GM21360 (cell line): ENCODE measurements around the gene IGFN1.

Experiments used
- ATAC-seq: cut with Tn5 transposase; IDR thresholded peaks from one replicate; pipeline ENCODE4 v1.9.1; 2021; ENCODE audit warnings: mild to moderate bottlenecking, moderate library complexity; ENCODE audit not compliant: unreplicated experiment

Gene IGFN1

GRCh38 chr1:201261771-201262547, 71.3 kb downstream of the IGFN1 start:
- no peak for ATAC-seq

GRCh38 chr1:201262963-201263608, 72.5 kb downstream of the IGFN1 start:
- ATAC-seq, result no peak

- ATAC-seq, result no peak
Observed at GRCh38 chr1:201264072-201264471, 73.4 kb downstream of the IGFN1 start.

GRCh38 chr1:201264554-201264953, 73.9 kb downstream of the IGFN1 start:
- ATAC-seq, result no peak

GRCh38 chr1:201265756-201266155, 75.1 kb downstream of the IGFN1 start:
- no peak for ATAC-seq

- no peak for ATAC-seq
Observed at GRCh38 chr1:201266276-201266675, 75.7 kb downstream of the IGFN1 start.

GRCh38 chr1:201266774-201267173, 76.2 kb downstream of the IGFN1 start:
- no peak for ATAC-seq

GRCh38 chr1:201267481-201268229, 77.0 kb downstream of the IGFN1 start:
- ATAC-seq, result no peak

- ATAC-seq, result no peak
Observed at GRCh38 chr1:201268604-201269151, 78.1 kb downstream of the IGFN1 start.

GRCh38 chr1:201269281-201269680, 78.7 kb downstream of the IGFN1 start:
- ATAC-seq, result no peak

GRCh38 chr1:201269900-201270410, 79.3 kb downstream of the IGFN1 start:
- no peak for ATAC-seq

- ATAC-seq, result no peak
Observed at GRCh38 chr1:201270616-201271390, 80.2 kb downstream of the IGFN1 start.

GRCh38 chr1:201272799-201273198, 82.2 kb downstream of the IGFN1 start:
- no peak for ATAC-seq

- no peak for ATAC-seq
Observed at GRCh38 chr1:201274616-201275252, 84.1 kb downstream of the IGFN1 start.

GRCh38 chr1:201275253-201275666, 84.6 kb downstream of the IGFN1 start:
- ATAC-seq, result no peak

GRCh38 chr1:201276891-201277290, 86.3 kb downstream of the IGFN1 start:
- ATAC-seq, result no peak

GRCh38 chr1:201277441-201277840, 86.8 kb downstream of the IGFN1 start:
- no peak for ATAC-seq
